ENCODE measurements around the gene SLC35F1. TPM values are rescaled to one million over a fixed set of nuclear protein-coding genes. Genes with fewer than 3 reads are reported as not detected.

Gene SLC35F1
- total RNA-seq, 2 donors from 2014 or later = under 0.01 to 0.78 TPM

DNA sequence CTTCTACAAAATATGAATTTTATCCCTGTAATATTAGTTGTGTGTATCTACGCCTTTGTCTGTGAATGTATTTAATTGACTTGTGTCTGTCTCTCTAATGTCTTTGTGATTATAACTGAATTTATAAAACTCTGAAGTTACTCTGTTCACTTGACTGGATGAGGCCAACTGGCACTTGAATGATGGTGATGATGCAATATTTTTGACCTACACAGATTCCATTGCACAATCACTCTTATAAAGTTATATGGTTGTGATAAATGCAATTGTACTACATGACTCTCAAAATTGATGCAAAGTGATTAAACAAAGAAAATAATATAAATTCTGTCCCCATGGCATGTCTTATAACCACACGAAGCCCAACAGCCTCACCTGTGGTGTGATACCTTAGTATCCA lies 353.8 kb downstream of the SLC35F1 start:
- Histone ChIP-seq H3K9me3 (no peaks in the 10 kb centered on the region), H3K27ac (no peak overlapping the region), H3K36me3 (replicated peaks in 1 of 2; ENCODE audit: insufficient read depth in 1 of 2, low read depth in 2 of 2) (no peaks in the 10 kb centered on the region), H3K4me1 (no peaks in the 10 kb centered on the region), H3K4me3 (no peak overlapping the region), H3K27me3 (no peaks in the 10 kb centered on the region)
- intact Hi-C loops (cut with DNase I) = no loop called here
- ATAC-seq (no peak), DNase-seq (no peak)
- no peak for TF ChIP-seq CTCF (IDR thresholded peaks at IDR 0.05)
- no peak for TF ChIP-seq POLR2A (IDR thresholded peaks at IDR 0.05)
- 84 to 86% methylated on average over 2 of the region's 2 CpGs for WGBS, 2 donors

- peak in 1 of 4 donors; percentile 11 for DNase-seq
- H3K4me3 ChIP-seq = no peak overlapping the region
- no peak for ATAC-seq
- H3K9me3 ChIP-seq = no peaks in the 10 kb centered on the region
- no peaks in the 10 kb centered on the region for H3K36me3 ChIP-seq (replicated peaks in 1 of 2; ENCODE audit: insufficient read depth in 1 of 2, low read depth in 2 of 2)
- intact Hi-C loops (cut with DNase I) = no loop called here
- no peaks in the 10 kb centered on the region for H3K27me3 ChIP-seq
- H3K4me1 ChIP-seq = no peaks in the 10 kb centered on the region
- no peak overlapping the region for H3K27ac ChIP-seq
- 19 to 24% methylated on average over 2 of the region's 2 CpGs for WGBS, 2 donors
- TF ChIP-seq CTCF (IDR thresholded peaks at IDR 0.05) = peak in 3 of 7 experiments; percentile 21 to 38 (median 30)
- no peak for TF ChIP-seq POLR2A (IDR thresholded peaks at IDR 0.05)
Observed at GRCh38 chr6:118263921-118264486, 356.9 kb downstream of the SLC35F1 start.

- no peaks in the 10 kb centered on the region for H3K27me3 ChIP-seq
- no peaks in the 10 kb centered on the region for H3K4me1 ChIP-seq
- H3K4me3 ChIP-seq = no peak overlapping the region
- H3K36me3 ChIP-seq (replicated peaks in 1 of 2; ENCODE audit: insufficient read depth in 1 of 2, low read depth in 2 of 2) = no peaks in the 10 kb centered on the region
- WGBS, 2 donors = 83% methylated on average over 4 of the region's 4 CpGs
- intact Hi-C loops (cut with DNase I) = no loop called here
- H3K9me3 ChIP-seq = no peaks in the 10 kb centered on the region
- no peak for DNase-seq
- no peak overlapping the region for H3K27ac ChIP-seq
- no peak for ATAC-seq
- TF ChIP-seq CTCF (IDR thresholded peaks at IDR 0.05) (no peak), POLR2A (IDR thresholded peaks at IDR 0.05) (no peak)
Observed at GRCh38 chr6:118269659-118270058, 362.6 kb downstream of the SLC35F1 start.

DNA sequence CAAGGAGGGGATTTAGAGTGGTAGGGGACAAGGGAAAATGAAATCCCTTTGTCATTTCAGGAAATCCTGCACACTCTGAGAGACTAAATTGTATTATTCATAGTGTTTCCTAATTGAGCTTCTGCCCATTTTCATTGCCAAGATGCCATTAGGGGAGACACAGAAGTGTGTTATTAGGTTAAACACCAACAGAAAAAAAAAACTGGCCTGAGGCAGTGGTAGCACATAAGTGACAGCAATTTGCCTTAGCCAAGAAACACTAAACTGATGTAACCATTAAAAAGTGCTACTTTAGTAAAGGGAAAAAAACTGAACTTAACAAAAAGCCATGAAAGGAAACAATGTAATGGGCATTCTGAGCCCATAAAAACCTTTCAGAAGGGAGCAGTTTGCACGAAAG lies 370.6 kb downstream of the SLC35F1 start:
- ATAC-seq (no peak), DNase-seq (no peak)
- no peaks in the 10 kb centered on the region for H3K36me3 ChIP-seq (replicated peaks in 1 of 2; ENCODE audit: insufficient read depth in 1 of 2, low read depth in 2 of 2)
- no peaks in the 10 kb centered on the region for H3K4me1 ChIP-seq
- no peaks in the 10 kb centered on the region for H3K9me3 ChIP-seq
- 45 to 63% methylated on average over 1 of the region's 1 CpG for WGBS, 2 donors
- TF ChIP-seq CTCF (IDR thresholded peaks at IDR 0.05) (no peak), POLR2A (IDR thresholded peaks at IDR 0.05) (no peak)
- H3K27ac ChIP-seq = no peak overlapping the region
- no peaks in the 10 kb centered on the region for H3K27me3 ChIP-seq
- intact Hi-C loops (cut with DNase I) = no loop called here
- no peak overlapping the region for H3K4me3 ChIP-seq

DNA sequence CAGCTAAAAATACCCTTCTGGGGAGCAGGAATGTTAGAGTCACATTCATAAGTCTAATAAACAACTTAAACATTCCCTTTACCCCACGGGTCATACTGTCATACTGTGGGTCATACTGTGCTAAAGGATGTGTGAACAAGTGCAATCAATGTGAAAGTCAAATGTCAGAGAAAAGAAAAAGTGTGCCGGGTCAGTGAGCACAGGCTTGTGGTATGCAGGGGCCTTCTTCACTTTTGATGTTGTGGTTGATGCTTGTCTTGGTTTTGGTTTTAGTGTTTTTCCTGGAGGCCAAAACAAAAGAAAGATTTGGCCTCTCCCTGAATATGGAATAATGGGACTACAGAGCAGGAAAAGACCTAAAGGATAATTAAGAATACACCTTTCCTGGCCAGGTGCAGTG lies 373.1 kb downstream of the SLC35F1 start:
- no peaks in the 10 kb centered on the region for H3K4me1 ChIP-seq
- no peaks in the 10 kb centered on the region for H3K36me3 ChIP-seq (replicated peaks in 1 of 2; ENCODE audit: insufficient read depth in 1 of 2, low read depth in 2 of 2)
- ATAC-seq (no peak), DNase-seq (no peak)
- WGBS, 2 donors = 43 to 50% methylated on average over 2 of the region's 2 CpGs
- H3K27ac ChIP-seq = no peak overlapping the region
- H3K4me3 ChIP-seq = no peak overlapping the region
- no peaks in the 10 kb centered on the region for H3K27me3 ChIP-seq
- TF ChIP-seq CTCF (IDR thresholded peaks at IDR 0.05) (no peak), POLR2A (IDR thresholded peaks at IDR 0.05) (no peak)
- intact Hi-C loops (cut with DNase I) = no loop called here
- H3K9me3 ChIP-seq = no peaks in the 10 kb centered on the region
